H1 (cell line): ENCODE data around the gene HOXB7. TPM values are rescaled to one million over a fixed set of nuclear protein-coding genes. Genes with fewer than 3 reads are reported as not detected.
A peak's percentile ranks its signal among the peaks of the same experiment; 100 is the strongest.

Source experiments
- EZH2 ChIP-seq: fragments of 200-600 bp; sonication (generic); IDR thresholded peaks from 2 replicates; pipeline ENCODE4 v1.7.1; 2012; ENCODE audit warnings: low read depth, mild to moderate bottlenecking, moderate library complexity, low read length, inconsistent platforms; ENCODE audit not compliant: severe bottlenecking
- polyA plus RNA-seq, 7 experiments: library from polyadenylated mRNA; depleted of rRNA in 3 of 7; stranded (reverse) in 5 of 7; unstranded in 2 of 7; fragments of >200 nt in 5 of 7; fragments of 200-250 nt in 2 of 7; gene quantifications; 1 replicate in 5 of 7; 2 replicates in 1 of 7; 4 replicates in 1 of 7; pipeline versions ENCODE4 v1.2.1 to v1.2.3, GENCODE V29; 2011 to 2013; ENCODE audit warnings: missing spikeins in 2 of 7, mixed read lengths in 2 of 7
- total RNA-seq: library from RNA; stranded (reverse); fragmentation: NEBNext Ultra II Directional; extraction: Animal tissue kit (Norgen Biotek cat#: 25700); gene quantifications from 2 replicates; pipeline ENCODE4 v1.2.1, GENCODE V29; 2021

The HOXB7 gene
- total and polyA plus RNA-seq, 2 of the 8 experiments (the other 6 are each of a cell fraction or from before 2014, with no cell fraction given): not detected

DNA sequence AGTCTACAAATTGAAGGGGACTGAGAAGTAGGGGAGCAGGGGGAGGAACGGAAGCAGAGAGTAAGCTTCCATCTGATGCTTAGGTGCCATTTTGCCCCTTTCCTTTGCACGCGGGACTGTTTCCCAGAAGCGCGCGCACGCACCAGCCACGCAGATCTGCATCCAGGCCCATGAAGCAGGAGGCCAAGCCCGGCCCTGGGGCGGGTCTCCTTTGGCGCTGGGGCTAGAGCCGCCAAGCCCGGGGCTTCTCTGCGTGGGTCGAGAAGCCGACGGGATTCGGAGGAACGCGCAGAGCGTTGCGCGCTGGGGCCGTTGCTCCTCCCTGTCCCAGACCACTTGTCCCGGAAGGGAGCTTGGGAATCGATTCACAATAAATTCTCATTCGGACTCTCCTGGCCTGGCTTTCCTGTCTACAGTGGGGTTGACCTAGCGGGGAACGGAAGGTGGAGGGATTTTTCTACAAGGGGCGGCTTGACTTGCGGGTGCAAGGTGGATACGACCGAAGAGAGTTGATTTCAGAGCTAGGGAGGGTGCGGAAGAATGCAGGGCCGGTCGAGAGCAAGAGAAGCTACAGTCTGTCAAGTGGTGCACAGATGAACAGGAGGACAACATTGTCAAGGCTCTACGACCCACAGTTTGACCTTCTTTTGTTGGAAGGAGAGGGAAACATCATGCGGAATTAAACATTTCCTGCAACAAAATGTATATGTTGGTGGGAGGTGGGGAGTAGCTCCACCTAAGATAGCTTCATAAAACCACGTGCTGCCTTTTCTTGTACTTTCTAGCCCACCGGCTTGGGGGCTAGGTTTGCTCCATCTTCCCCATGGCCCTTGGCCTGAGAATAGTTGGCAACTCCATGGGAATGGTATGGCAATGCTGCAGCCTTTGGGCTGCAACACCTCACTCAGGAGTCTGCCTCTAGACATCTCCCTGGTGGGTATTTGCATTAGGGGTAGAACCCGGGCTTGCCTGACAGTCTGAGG is 10.9 kb upstream of the HOXB7 start (continued):
- TF ChIP-seq EZH2: peak; percentile 96
- TF ChIP-seq, all 59 proteins: peak for 4
